Aorta (tissue), 5 donors: Measurements from ENCODE around the gene MMP10. TPM values are rescaled to one million over a fixed set of nuclear protein-coding genes. Genes with fewer than 3 reads are reported as not detected.

ENCODE experiments used
- ATAC-seq: fragments of 200-7000 bp; cut with Tn5 transposase; one replicate; pipeline ENCODE4 v1.9.1; 2022; ENCODE audit warnings: moderate library complexity; ENCODE audit not compliant: low FRiP score
- DNase-seq, 2 donors: peaks; one replicate each; pipeline ENCODE4 v3.0.0-alpha.2; 2020
- H3K27ac ChIP-seq, 2 donors: one replicate each; pipeline ENCODE4 v1.5.1; 2013; ENCODE audit warnings: low read length in 2 of 2, mild to moderate bottlenecking in 2 of 2, moderate library complexity in 2 of 2, control low read depth in 1 of 2, inconsistent platforms in 1 of 2, low read depth in 1 of 2
- H3K27me3 ChIP-seq, 2 donors: one replicate each; pipeline ENCODE4 v1.6.1; 2013; ENCODE audit warnings: control low read depth in 1 of 2, low read length in 1 of 2, mild to moderate bottlenecking in 1 of 2, moderate library complexity in 1 of 2; ENCODE audit not compliant: insufficient read depth in 2 of 2, control insufficient read depth in 1 of 2
- H3K36me3 ChIP-seq, 2 donors: one replicate each; pipeline ENCODE4 v1.6.1; 2013; ENCODE audit warnings: control low read depth in 1 of 2, low read length in 1 of 2, mild to moderate bottlenecking in 1 of 2; ENCODE audit not compliant: insufficient read depth in 2 of 2, control insufficient read depth in 1 of 2
- H3K4me1 ChIP-seq, 2 donors: one replicate each; pipeline ENCODE4 v1.6.1; 2013; ENCODE audit warnings: low read length in 2 of 2, control low read depth in 1 of 2, mild to moderate bottlenecking in 1 of 2, moderate library complexity in 1 of 2; ENCODE audit not compliant: insufficient read depth in 2 of 2, control insufficient read depth in 1 of 2
- H3K4me3 ChIP-seq, 2 donors: one replicate each; pipeline ENCODE4 v1.5.1; 2013; ENCODE audit warnings: low read length in 2 of 2, control low read depth in 1 of 2, mild to moderate bottlenecking in 1 of 2
- H3K9me3 ChIP-seq: one replicate; pipeline ENCODE4 v1.6.1; 2013; ENCODE audit warnings: mild to moderate bottlenecking, low read length; ENCODE audit not compliant: control insufficient read depth
- WGBS, 2 donors: extraction: QIAGEN DNeasy Blood & Tissue Kit; methylation state at CpG; one replicate each; pipeline ENCODE4 v1.1.7; 2013; 5-methylcytosine and 5-hydroxymethylcytosine counted together
- intact Hi-C, 2 donors: fragments of 100-400 bp; cut with DNase I; formaldehyde crosslinking; loops; one replicate each; pipeline versions ENCODE4 v1.14.2 to v1.15.0; 2022
- polyA plus RNA-seq, 2 donors: library from polyadenylated mRNA; stranded (reverse); fragments of 200-250 nt; gene quantifications; one replicate each; pipeline ENCODE4 v1.2.3, GENCODE V29; 2013
- total RNA-seq, 2 donors: library from RNA; stranded (reverse); fragmentation: NEBNext Ultra II Directional; extraction: Animal tissue kit (Norgen Biotek cat#: 25700); gene quantifications; one replicate each; pipeline ENCODE4 v1.2.1, GENCODE V29; 2021
- donor health status: healthy with polysubstance abuse.
- donor health status: Bipolar disorder and iron deficiency.
- donor health status: DM: no; HTN: no; CAD: no.
- donor health status: DM: no; HTN: no; CAD: no.
- donor health status: DM: yes; HTN: yes; CAD: no.

Gene MMP10
- total and polyA plus RNA-seq, 4 donors, result 0.38 TPM; not detected in 3

DNA sequence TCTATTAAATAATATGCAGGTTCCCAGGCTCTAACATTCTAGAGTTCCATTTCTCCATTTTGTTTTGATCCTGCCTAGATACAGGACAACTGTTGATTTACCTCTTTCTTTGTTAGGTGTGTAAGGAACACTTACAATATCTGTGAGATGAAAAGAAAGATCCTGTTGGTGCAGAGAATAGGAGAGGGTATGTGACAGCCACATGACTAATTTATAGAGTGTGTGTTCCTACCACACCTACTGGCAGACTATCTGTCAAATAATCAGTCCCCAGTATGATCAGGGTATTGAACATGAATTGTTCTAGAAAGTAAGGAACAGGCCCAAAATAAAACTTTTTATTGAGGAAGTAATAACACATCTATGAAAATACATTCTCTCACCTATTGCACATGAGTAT lies 10.2 kb downstream of the MMP10 start:
- no peak overlapping the region for H3K4me3 ChIP-seq
- no peaks in the 10 kb centered on the region for H3K27me3 ChIP-seq
- ATAC-seq (no peak), DNase-seq (no peak)
- no peaks in the 10 kb centered on the region for H3K36me3 ChIP-seq
- H3K27ac ChIP-seq, result no peak overlapping the region
- intact Hi-C loops, result no loop called here
- no peaks in the 10 kb centered on the region for H3K9me3 ChIP-seq
- no peaks in the 10 kb centered on the region for H3K4me1 ChIP-seq

GRCh38 chr11:102767800-102768199 lies 12.6 kb downstream of the MMP10 start:
- no peak overlapping the region for H3K4me3 ChIP-seq
- intact Hi-C loops, result no loop called here
- no peaks in the 10 kb centered on the region for H3K36me3 ChIP-seq
- H3K27me3 ChIP-seq, result peaks cover 0 to 2% of the 10 kb centered on the region in 2 donors
- ATAC-seq (no peak), DNase-seq (no peak)
- H3K9me3 ChIP-seq, result no peaks in the 10 kb centered on the region
- no peaks in the 10 kb centered on the region for H3K4me1 ChIP-seq
- H3K27ac ChIP-seq, result no peak overlapping the region
- 46 to 59% methylated on average over 18 of the region's 18 CpGs for WGBS, 2 donors

DNA sequence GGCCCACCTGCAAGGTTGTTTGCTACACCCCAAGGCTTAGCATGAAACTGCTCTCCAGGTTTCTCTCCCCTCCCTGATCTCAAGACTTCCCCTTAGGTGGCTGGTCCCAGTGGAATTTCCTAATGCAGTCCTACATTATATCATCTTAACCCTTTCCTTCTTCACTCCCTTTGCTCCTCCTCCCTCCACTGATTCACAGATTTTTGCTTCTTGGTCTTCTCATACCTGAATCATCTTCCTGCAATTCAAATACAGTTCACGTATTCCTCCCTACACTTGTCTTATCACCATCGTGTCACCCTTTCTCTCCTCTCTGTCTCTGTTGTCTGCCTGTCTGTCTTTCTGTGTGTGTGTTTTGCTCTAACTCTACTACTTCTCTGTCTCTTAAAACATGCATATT lies 17.0 kb downstream of the MMP10 start:
- Histone ChIP-seq H3K4me1 (no peaks in the 10 kb centered on the region), H3K4me3 (no peak overlapping the region), H3K36me3 (no peaks in the 10 kb centered on the region), H3K9me3 (no peaks in the 10 kb centered on the region), H3K27ac (no peak overlapping the region), H3K27me3 (peaks cover 0 to 2% of the 10 kb centered on the region in 2 donors)
- no peak for ATAC-seq
- no peak for DNase-seq
- WGBS, 2 donors, result 77 to 82% methylated on average over 2 of the region's 2 CpGs
- intact Hi-C loops, result no loop called here

- H3K36me3 ChIP-seq, result no peaks in the 10 kb centered on the region
- peaks cover 0 to 2% of the 10 kb centered on the region in 2 donors for H3K27me3 ChIP-seq
- H3K4me1 ChIP-seq, result no peaks in the 10 kb centered on the region
- no peak for DNase-seq
- WGBS, 2 donors, result 44 to 62% methylated on average over 2 of the region's 2 CpGs
- intact Hi-C loops, result no loop called here
- no peaks in the 10 kb centered on the region for H3K9me3 ChIP-seq
- no peak for ATAC-seq
- no peak overlapping the region for H3K27ac ChIP-seq
- no peak overlapping the region for H3K4me3 ChIP-seq
These were observed 18.1 kb downstream of the MMP10 start for GRCh38 chr11:102762361-102762767.

- ATAC-seq, result no peak
These were observed 18.7 kb downstream of the MMP10 start for GRCh38 chr11:102761646-102762238.

GRCh38 chr11:102760344-102761035 lies 19.9 kb downstream of the MMP10 start:
- intact Hi-C loops, result no loop called here
- DNase-seq, result no peak
- H3K27ac ChIP-seq, result no peak overlapping the region
- no peaks in the 10 kb centered on the region for H3K36me3 ChIP-seq
- no peaks in the 10 kb centered on the region for H3K9me3 ChIP-seq
- WGBS, 2 donors, result 46 to 53% methylated on average over 4 of the region's 4 CpGs
- H3K4me1 ChIP-seq, result no peaks in the 10 kb centered on the region
- no peak for ATAC-seq
- H3K4me3 ChIP-seq, result no peak overlapping the region
- H3K27me3 ChIP-seq, result peaks cover 0 to 2% of the 10 kb centered on the region in 2 donors

More at GRCh38 chr11:102761646-102762238, 18.7 kb downstream of the MMP10 start:
- Histone ChIP-seq H3K27ac (no peak overlapping the region), H3K9me3 (no peaks in the 10 kb centered on the region), H3K4me1 (no peaks in the 10 kb centered on the region), H3K27me3 (peaks cover 0 to 2% of the 10 kb centered on the region in 2 donors), H3K36me3 (no peaks in the 10 kb centered on the region), H3K4me3 (no peak overlapping the region)
- no peak for DNase-seq
- 14 to 25% methylated on average over 4 of the region's 4 CpGs for WGBS, 2 donors
- intact Hi-C loops, result no loop called here

DNA sequence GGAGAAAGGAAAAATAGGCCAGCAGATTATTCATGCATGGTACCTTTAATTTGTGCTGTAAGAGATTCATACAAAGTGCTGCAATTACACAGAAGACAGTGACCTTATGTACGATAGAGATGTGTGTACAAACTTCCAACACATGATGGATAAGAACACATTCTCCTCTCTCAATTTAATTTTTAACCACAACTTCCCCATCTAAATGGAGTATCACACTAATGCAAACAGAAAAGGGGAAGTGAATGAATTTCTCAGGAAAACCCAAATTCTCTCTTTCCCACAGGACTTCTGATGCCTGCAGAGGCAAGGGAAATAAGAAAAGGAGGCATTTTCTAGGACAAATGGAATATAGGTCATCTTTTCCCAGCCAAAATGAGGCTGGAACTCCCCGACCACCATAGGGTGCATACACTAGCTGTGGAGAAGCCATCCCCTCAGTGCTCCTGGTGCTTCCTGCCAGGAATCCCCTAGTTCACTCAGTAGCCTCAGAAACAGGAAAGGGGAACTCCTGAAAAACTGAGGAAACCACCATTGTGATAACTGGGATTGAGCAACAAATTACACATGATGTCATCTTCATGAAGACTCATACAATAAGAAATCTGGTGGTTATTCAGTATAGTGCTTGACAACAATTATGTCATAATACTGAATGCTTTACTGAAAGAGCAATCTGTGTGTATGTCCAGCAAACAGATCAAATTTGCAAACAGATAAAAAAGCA lies 22.4 kb downstream of the MMP10 start:
- Histone ChIP-seq H3K27ac (no peak overlapping the region), H3K9me3 (no peaks in the 10 kb centered on the region), H3K4me1 (no peaks in the 10 kb centered on the region), H3K27me3 (peaks cover 0 to 2% of the 10 kb centered on the region in 2 donors), H3K36me3 (no peaks in the 10 kb centered on the region), H3K4me3 (no peak overlapping the region)
- ATAC-seq, result no peak
- no peak for DNase-seq
- intact Hi-C loops, result no loop called here
- 44 to 65% methylated on average over 2 of the region's 2 CpGs for WGBS, 2 donors

GRCh38 chr11:102753267-102753666 lies 27.2 kb downstream of the MMP10 start:
- Histone ChIP-seq H3K9me3 (peaks cover 1% of the 10 kb centered on the region), H3K4me1 (no peaks in the 10 kb centered on the region), H3K4me3 (no peak overlapping the region), H3K36me3 (no peaks in the 10 kb centered on the region), H3K27ac (no peak overlapping the region), H3K27me3 (no peaks in the 10 kb centered on the region)
- ATAC-seq (no peak), DNase-seq (no peak)
- intact Hi-C loops, result no loop called here
- WGBS, 2 donors, result 95 to 96% methylated on average over 1 of the region's 1 CpG

DNA sequence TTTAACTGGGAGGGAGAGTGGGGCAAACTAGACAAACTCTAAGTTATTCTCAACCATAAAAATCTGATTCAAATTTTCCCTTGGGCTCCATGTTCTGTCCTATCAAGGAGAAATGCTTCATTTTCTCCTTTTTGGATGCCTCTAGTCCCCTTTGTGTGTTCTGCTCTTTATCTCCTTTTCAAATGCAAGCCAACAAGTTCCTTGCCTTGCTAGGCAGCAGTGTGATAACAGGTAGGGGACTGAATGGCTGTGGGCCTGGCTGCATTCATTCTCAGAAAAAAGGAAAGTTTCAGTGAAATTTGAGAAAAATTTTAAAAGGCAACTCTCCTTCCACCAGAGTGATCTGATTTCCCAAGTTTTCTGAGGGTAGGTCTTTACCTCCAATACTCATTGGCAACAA lies 28.8 kb downstream of the MMP10 start:
- Histone ChIP-seq H3K36me3 (no peaks in the 10 kb centered on the region), H3K27me3 (no peaks in the 10 kb centered on the region), H3K4me3 (no peak overlapping the region), H3K9me3 (peaks cover 1% of the 10 kb centered on the region), H3K27ac (no peak overlapping the region), H3K4me1 (no peaks in the 10 kb centered on the region)
- intact Hi-C loops, result no loop called here
- DNase-seq (no peak), ATAC-seq (no peak)
